B cell (primary cell): ENCODE data around the gene LCE1E. TPM values are rescaled to one million over a fixed set of nuclear protein-coding genes. Genes with fewer than 3 reads are reported as not detected.

Experiments
- ATAC-seq: fragments of 200-7000 bp; cut with Tn5 transposase; one replicate; pipeline ENCODE4 v1.10.0; 2021; ENCODE audit warnings: low read depth, mild to moderate bottlenecking, moderate number of reproducible peaks, moderate library complexity
- CTCF ChIA-PET: fragments of 350-600 bp; sonication (Branson Sonifier 250); formaldehyde crosslinking; loops from one replicate; lab custom pipeline; 2021; ENCODE audit warnings: antibody characterized with exemption, inconsistent platforms; lab: Charles Lee
- POLR2A ChIA-PET: fragments of 350-600 bp; sonication (Branson Sonifier 250); formaldehyde crosslinking; loops from one replicate; lab custom pipeline; 2021; ENCODE audit warnings: antibody characterized with exemption; lab: Charles Lee
- DNase-seq: peaks from one replicate; pipeline ENCODE4 v3.0.0; 2013
- H2AFZ ChIP-seq: 2 replicates; pipeline ENCODE4 v1.6.1; 2012; ENCODE audit warnings: mild to moderate bottlenecking, low read depth, low read length; ENCODE audit not compliant: insufficient read depth, poor library complexity, severe bottlenecking
- H3K27ac ChIP-seq, 2 donors: 1 replicate in 1 of 2; 2 replicates in 1 of 2; pipeline ENCODE4 v1.5.1; 2012 to 2013; ENCODE audit warnings: low read length in 2 of 2, mild to moderate bottlenecking in 2 of 2, moderate library complexity in 1 of 2
- H3K27me3 ChIP-seq, 4 experiments: fragments of 200-600 bp in 1 of 4; sonication (generic) in 1 of 4; replicated peaks in 1 of 4; 1 replicate in 2 of 4; 2 replicates in 2 of 4; pipeline versions ENCODE4 v1.6.1 to v1.7.0; 2013 to 2016; ENCODE audit warnings: low read length in 3 of 4, mild to moderate bottlenecking in 2 of 4, mixed read lengths in 1 of 4, moderate library complexity in 1 of 4; ENCODE audit not compliant: insufficient read depth in 4 of 4, control insufficient read depth in 3 of 4; ENCODE audit errors: control extremely low read depth in 1 of 4
- H3K36me3 ChIP-seq, 2 experiments: replicated peaks in 1 of 2; 1 replicate in 1 of 2; 2 replicates in 1 of 2; pipeline versions ENCODE4 v1.6.1 to v1.7.1; 2013; ENCODE audit warnings: low read length in 1 of 2; ENCODE audit not compliant: insufficient read depth in 2 of 2, control insufficient read depth in 1 of 2; ENCODE audit errors: control extremely low read depth in 1 of 2, extremely low read depth in 1 of 2
- H3K4me1 ChIP-seq, 2 donors: fragments of 200-600 bp in 1 of 2; sonication (generic) in 1 of 2; 1 replicate in 1 of 2; 2 replicates in 1 of 2; pipeline versions ENCODE4 v1.5.1 to v1.6.1; 2013 to 2017; ENCODE audit warnings: low read length in 2 of 2; ENCODE audit not compliant: control insufficient read depth in 2 of 2, insufficient read depth in 2 of 2
- H3K4me2 ChIP-seq: replicated peaks from 2 replicates; pipeline ENCODE3; 2012; ENCODE audit warnings: mild to moderate bottlenecking, low read depth, low read length; ENCODE audit not compliant: poor library complexity, severe bottlenecking
- H3K4me3 ChIP-seq, 5 experiments: fragments of 200-600 bp in 1 of 5; sonication (generic) in 1 of 5; 1 replicate in 3 of 5; 2 replicates in 2 of 5; pipeline versions ENCODE4 v1.5.1 to v1.7.0; 2011 to 2016; ENCODE audit warnings: low read length in 4 of 5, mild to moderate bottlenecking in 4 of 5, low read depth in 2 of 5, control low read depth in 1 of 5, moderate library complexity in 1 of 5; ENCODE audit not compliant: insufficient read depth in 1 of 5; ENCODE audit errors: control extremely low read depth in 1 of 5, extremely low read depth in 1 of 5
- H3K79me2 ChIP-seq: fragments of 200-600 bp; sonication (generic); one replicate; pipeline ENCODE4 v1.6.0; 2016; ENCODE audit warnings: low read length; ENCODE audit not compliant: control insufficient read depth, insufficient read depth
- H3K9ac ChIP-seq: fragments of 200-600 bp; sonication (generic); 2 replicates; pipeline ENCODE4 v1.6.1; 2017; ENCODE audit warnings: mild to moderate bottlenecking, low read length, moderate library complexity
- H3K9me3 ChIP-seq, 3 donors: one replicate each; pipeline versions ENCODE4 v1.6.1 to v1.7.1; 2013; ENCODE audit warnings: low read length in 2 of 3; ENCODE audit not compliant: control insufficient read depth in 2 of 3, insufficient read depth in 1 of 3; ENCODE audit errors: control extremely low read depth in 1 of 3
- H4K20me1 ChIP-seq: 2 replicates; pipeline ENCODE4 v1.6.0; 2012; ENCODE audit warnings: mild to moderate bottlenecking, low read length; ENCODE audit not compliant: insufficient read depth, control insufficient read depth, poor library complexity, severe bottlenecking
- H3K27ac Mint-ChIP-seq: one replicate; pipeline ENCODE4 v1.8.0; 2021; ENCODE audit warnings: mixed read lengths
- H3K27me3 Mint-ChIP-seq: one replicate; pipeline ENCODE4 v1.8.0; 2021; ENCODE audit warnings: mixed read lengths
- H3K4me1 Mint-ChIP-seq: one replicate; pipeline ENCODE4 v1.8.0; 2021; ENCODE audit warnings: mixed read lengths
- H3K4me3 Mint-ChIP-seq: one replicate; pipeline ENCODE4 v1.8.0; 2021; ENCODE audit warnings: mixed read lengths
- H3K9me3 Mint-ChIP-seq: one replicate; pipeline ENCODE4 v1.8.0; 2022; ENCODE audit warnings: mixed read lengths; ENCODE audit not compliant: insufficient read depth
- CTCF ChIP-seq: fragments of 200-600 bp; IDR thresholded peaks from one replicate; pipeline ENCODE4 v1.8.0; 2022; ENCODE audit warnings: antibody characterized with exemption, mild to moderate bottlenecking
- EZH2 ChIP-seq: IDR thresholded peaks from 2 replicates; pipeline ENCODE4 v1.6.1; 2012; ENCODE audit warnings: borderline replicate concordance, low read depth, mild to moderate bottlenecking, moderate library complexity, low read length; ENCODE audit not compliant: insufficient read depth, poor library complexity, severe bottlenecking
- WGBS: methylation state at CpG from one replicate; pipeline ENCODE4 v1.1.5; 2013; ENCODE audit warnings: missing lambda C conversion rate; ENCODE audit not compliant: insufficient coverage; 5-methylcytosine and 5-hydroxymethylcytosine counted together
- intact Hi-C: fragments of 100-400 bp; cut with micrococcal nuclease; formaldehyde crosslinking; loops from one replicate; pipeline ENCODE4 v1.10.0; 2022
- polyA plus RNA-seq: library from polyadenylated mRNA; depleted of rRNA; stranded (reverse); fragments of >200 nt; gene quantifications from 2 replicates; pipeline ENCODE4 v1.2.3, GENCODE V29; 2012
- total RNA-seq, 2 donors: library from RNA; stranded (reverse); fragments of 120-200 nt in 1 of 2; gene quantifications; 1 replicate in 1 of 2; 2 replicates in 1 of 2; pipeline versions ENCODE4 v1.2.3 to v1.2.4, GENCODE V29; 2013 to 2022

The LCE1E gene
- total and polyA plus RNA-seq, 2 donors (not counting 1 experiment from before 2014, with no cell fraction given) = not detected

DNA sequence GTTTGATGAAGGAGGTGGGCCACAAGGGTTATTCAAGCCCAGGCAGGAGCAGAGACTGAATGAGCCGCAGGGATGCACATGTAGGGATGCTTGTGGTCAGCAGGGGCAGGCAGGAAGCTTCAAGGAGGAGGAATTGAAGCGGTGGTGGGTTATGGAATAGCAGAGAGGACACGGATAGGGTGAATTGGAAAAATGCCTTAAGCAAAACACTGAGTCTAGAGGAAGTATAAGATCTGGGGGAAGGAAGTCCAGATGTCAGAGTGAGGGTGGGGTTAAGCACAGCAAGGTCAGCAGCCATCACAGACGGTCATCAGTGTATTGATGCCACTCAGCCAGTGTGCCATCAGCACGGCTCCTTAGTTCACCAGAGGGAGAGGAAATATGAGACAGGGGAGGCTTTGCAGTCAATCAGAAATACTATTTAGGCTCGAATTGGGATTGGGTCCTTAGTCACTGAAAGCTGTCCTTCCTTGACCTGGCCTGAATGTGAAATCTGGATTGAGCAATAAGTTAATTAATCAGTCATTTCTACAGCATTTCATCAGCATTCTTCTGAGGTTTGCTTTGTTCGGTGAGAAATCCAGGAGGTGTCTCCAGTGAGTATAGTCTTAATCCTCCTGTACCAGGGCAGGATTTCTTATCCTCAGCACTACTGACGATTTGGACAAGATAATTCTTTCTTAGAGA lies 17.1 kb upstream of the LCE1E start:
- intact Hi-C loops = no loop called here
- no peaks in the 10 kb centered on the region for H3K4me1 Mint-ChIP-seq
- POLR2A ChIA-PET = no interaction called here

More for the DNA sequence above, 17.1 kb upstream of the LCE1E start:
- Mint-ChIP-seq H3K27me3 (peaks cover 17% of the 10 kb centered on the region), H3K27ac (no peak overlapping the region), H3K9me3 (no peaks in the 10 kb centered on the region), H3K4me3 (no peak overlapping the region)
- Histone ChIP-seq H4K20me1 (no peaks in the 10 kb centered on the region), H3K9ac (no peak overlapping the region), H3K9me3 (no peaks in the 10 kb centered on the region), H3K79me2 (no peaks in the 10 kb centered on the region), H3K4me3 (no peak overlapping the region), H3K4me1 (no peaks in the 10 kb centered on the region), H2AFZ (no peak overlapping the region), H3K27me3 (peaks cover 0 to 8% (median 2%) of the 10 kb centered on the region in 4 experiments), H3K27ac (no peak overlapping the region), H3K4me2 (no peak overlapping the region), H3K36me3 (no peaks in the 10 kb centered on the region)
- DNase-seq (no peak), ATAC-seq (no peak)
- TF ChIP-seq EZH2 (no peak), CTCF (no peak)
- CTCF ChIA-PET = no interaction called here
- WGBS = 62% methylated on average over 5 of the region's 8 CpGs
